HUES64 (cell line): ENCODE data around the gene NDUFA8.

Experiments used
- H3K27ac ChIP-seq: 2 replicates; pipeline ENCODE4 v1.7.0; 2013; ENCODE audit warnings: low read depth, low read length, inconsistent platforms
- H3K27me3 ChIP-seq: 2 replicates; pipeline ENCODE4 v1.6.1; 2013; ENCODE audit warnings: mild to moderate bottlenecking, low read length; ENCODE audit not compliant: insufficient read depth
- H3K36me3 ChIP-seq: 2 replicates; pipeline ENCODE4 v1.6.1; 2013; ENCODE audit warnings: mild to moderate bottlenecking, low read length; ENCODE audit not compliant: insufficient read depth
- H3K4me1 ChIP-seq: 2 replicates; pipeline ENCODE4 v1.6.1; 2013; ENCODE audit warnings: mild to moderate bottlenecking, low read length, moderate library complexity; ENCODE audit not compliant: insufficient read depth
- H3K4me3 ChIP-seq: 2 replicates; pipeline ENCODE4 v1.5.1; 2013; ENCODE audit warnings: mild to moderate bottlenecking, low read length, moderate library complexity
- H3K9ac ChIP-seq: 2 replicates; pipeline ENCODE4 v1.6.1; 2013; ENCODE audit warnings: mild to moderate bottlenecking, low read depth, low read length
- H3K9me3 ChIP-seq: 2 replicates; pipeline ENCODE4 v1.6.1; 2013; ENCODE audit warnings: low read depth, low read length; ENCODE audit not compliant: insufficient read depth
- WGBS: fragments of 150-250, 120-280 bp; methylation state at CpG from one replicate; pipeline ENCODE4 v1.1.7; 2013; ENCODE audit warnings: missing lambda C conversion rate; 5-methylcytosine and 5-hydroxymethylcytosine counted together

NDUFA8 gene

GRCh38 chr9:122110100-122110833 is 49.3 kb downstream of the NDUFA8 start:
- H3K4me3 ChIP-seq: no peak overlapping the region
- peaks cover 6% of the 10 kb centered on the region; the same call in 1 of the 2 replicates for H3K4me1 ChIP-seq
- no peak overlapping the region for H3K9ac ChIP-seq
- no peaks in the 10 kb centered on the region for H3K36me3 ChIP-seq
- H3K9me3 ChIP-seq: no peaks in the 10 kb centered on the region
- no peaks in the 10 kb centered on the region for H3K27me3 ChIP-seq
- no peak overlapping the region for H3K27ac ChIP-seq
- WGBS: 92% methylated on average over 7 of the region's 7 CpGs

- Histone ChIP-seq H3K27me3 (no peaks in the 10 kb centered on the region), H3K36me3 (no peaks in the 10 kb centered on the region), H3K4me1 (peaks cover 4% of the 10 kb centered on the region; the same call in 1 of the 2 replicates), H3K9ac (no peak overlapping the region), H3K4me3 (no peak overlapping the region), H3K27ac (no peak overlapping the region), H3K9me3 (no peaks in the 10 kb centered on the region)
- WGBS: 63% methylated on average over 3 of the region's 3 CpGs
Observed at GRCh38 chr9:122109035-122109813, 50.4 kb downstream of the NDUFA8 start.

- 78% methylated on average over 7 of the region's 7 CpGs for WGBS
- Histone ChIP-seq H3K27ac (no peak overlapping the region), H3K27me3 (no peaks in the 10 kb centered on the region), H3K9ac (no peak overlapping the region), H3K4me1 (no peaks in the 10 kb centered on the region), H3K4me3 (no peak overlapping the region), H3K9me3 (0 out of 2 replicates have a peak, but pooled peaks cover 2% of the 10 kb centered on the region), H3K36me3 (no peaks in the 10 kb centered on the region)
Observed at GRCh38 chr9:122107291-122107805, 52.2 kb downstream of the NDUFA8 start.

GRCh38 chr9:122106576-122106975 is 53.0 kb downstream of the NDUFA8 start:
- Histone ChIP-seq H3K9me3 (0 out of 2 replicates have a peak, but pooled peaks cover 2% of the 10 kb centered on the region), H3K27ac (no peak overlapping the region), H3K36me3 (no peaks in the 10 kb centered on the region), H3K4me3 (no peak overlapping the region), H3K4me1 (no peaks in the 10 kb centered on the region), H3K27me3 (no peaks in the 10 kb centered on the region), H3K9ac (no peak overlapping the region)
- WGBS: 90% methylated on average over 2 of the region's 2 CpGs

GRCh38 chr9:122103985-122104384 is 55.6 kb downstream of the NDUFA8 start:
- Histone ChIP-seq H3K9me3 (0 out of 2 replicates have a peak, but pooled peaks cover 2% of the 10 kb centered on the region), H3K27ac (no peak overlapping the region)
- WGBS: 100% methylated on average over 1 of the region's 1 CpG

GRCh38 chr9:122102156-122102555 is 57.4 kb downstream of the NDUFA8 start:
- 92% methylated on average over 1 of the region's 2 CpGs for WGBS
- no peak overlapping the region for H3K4me3 ChIP-seq

More at GRCh38 chr9:122103985-122104384, 55.6 kb downstream of the NDUFA8 start:
- no peak overlapping the region for H3K9ac ChIP-seq
- H3K4me1 ChIP-seq: no peaks in the 10 kb centered on the region
- H3K27me3 ChIP-seq: no peaks in the 10 kb centered on the region
- no peaks in the 10 kb centered on the region for H3K36me3 ChIP-seq
- H3K4me3 ChIP-seq: no peak overlapping the region

GRCh38 chr9:122100756-122101155 is 58.8 kb downstream of the NDUFA8 start:
- Histone ChIP-seq H3K4me3 (no peak overlapping the region), H3K9ac (no peak overlapping the region), H3K4me1 (no peaks in the 10 kb centered on the region), H3K27ac (no peak overlapping the region), H3K36me3 (no peaks in the 10 kb centered on the region), H3K27me3 (no peaks in the 10 kb centered on the region), H3K9me3 (0 out of 2 replicates have a peak, but pooled peaks cover 2% of the 10 kb centered on the region)
- WGBS: 96% methylated on average over 7 of the region's 7 CpGs

More at GRCh38 chr9:122102156-122102555, 57.4 kb downstream of the NDUFA8 start:
- H3K9ac ChIP-seq: no peak overlapping the region
- no peaks in the 10 kb centered on the region for H3K36me3 ChIP-seq
- H3K27me3 ChIP-seq: no peaks in the 10 kb centered on the region
- 0 out of 2 replicates have a peak, but pooled peaks cover 2% of the 10 kb centered on the region for H3K9me3 ChIP-seq
- no peak overlapping the region for H3K27ac ChIP-seq
- H3K4me1 ChIP-seq: no peaks in the 10 kb centered on the region

GRCh38 chr9:122099271-122099869 is 60.2 kb downstream of the NDUFA8 start:
- H3K27me3 ChIP-seq: peaks cover 8% of the 10 kb centered on the region; the same call in 1 of the 2 replicates
- no peak overlapping the region for H3K4me3 ChIP-seq
- 44% methylated on average over 16 of the region's 16 CpGs for WGBS
- no peak overlapping the region for H3K9ac ChIP-seq
- H3K9me3 ChIP-seq: 0 out of 2 replicates have a peak, but pooled peaks cover 2% of the 10 kb centered on the region
- no peak overlapping the region for H3K27ac ChIP-seq
- no peaks in the 10 kb centered on the region for H3K4me1 ChIP-seq
- H3K36me3 ChIP-seq: no peaks in the 10 kb centered on the region

- Histone ChIP-seq H3K4me1 (no peaks in the 10 kb centered on the region), H3K27me3 (peaks cover 19% of the 10 kb centered on the region), H3K4me3 (no peak overlapping the region), H3K9ac (no peak overlapping the region), H3K36me3 (no peaks in the 10 kb centered on the region), H3K27ac (no peak overlapping the region), H3K9me3 (no peaks in the 10 kb centered on the region)
- 75% methylated on average over 8 of the region's 8 CpGs for whole genome bisulfite sequencing
Observed at GRCh38 chr9:122097679-122098315, 61.8 kb downstream of the NDUFA8 start.

- no peak overlapping the region for H3K27ac ChIP-seq
- H3K9ac ChIP-seq: no peak overlapping the region
- H3K4me1 ChIP-seq: no peaks in the 10 kb centered on the region
- no peaks in the 10 kb centered on the region for H3K36me3 ChIP-seq
- no peak overlapping the region for H3K4me3 ChIP-seq
- no peaks in the 10 kb centered on the region for H3K9me3 ChIP-seq
- WGBS: 89% methylated on average over 4 of the region's 4 CpGs
- H3K27me3 ChIP-seq: peaks cover 29% of the 10 kb centered on the region
Observed at GRCh38 chr9:122096620-122097415, 62.8 kb downstream of the NDUFA8 start.
